Effector memory CD8-positive, alpha-beta T cell (primary cell): ENCODE data around the gene STIM2.
"Not testable (repeated sequence)": the region's sequence is repeated elsewhere in the genome, so short reads cannot be mapped to it uniquely, and the experiment has no call there.

Source experiments
- ATAC-seq: fragments of 150-1000 bp; cut with Tn5 transposase; replicated peaks from 2 replicates; pipeline ENCODE4 v1.10.0; 2021; ENCODE audit warnings: mild to moderate bottlenecking, moderate library complexity
- DNase-seq, 3 experiments: peaks; one replicate each; pipeline ENCODE4 v3.0.0; 2021
- H3K27ac Mint-ChIP-seq, 2 donors: one replicate each; pipeline ENCODE4 v1.8.0; 2022; ENCODE audit warnings: mild to moderate bottlenecking in 2 of 2, mixed read lengths in 2 of 2, moderate library complexity in 2 of 2
- H3K27me3 Mint-ChIP-seq, 2 donors: one replicate each; pipeline ENCODE4 v1.8.0; 2022; ENCODE audit warnings: mixed read lengths in 2 of 2
- H3K36me3 Mint-ChIP-seq: one replicate; pipeline ENCODE4 v1.8.0; 2022; ENCODE audit warnings: mild to moderate bottlenecking, moderate library complexity, mixed read lengths; ENCODE audit not compliant: insufficient read depth
- H3K4me1 Mint-ChIP-seq, 2 donors: one replicate each; pipeline ENCODE4 v1.8.0; 2022; ENCODE audit warnings: low read depth in 2 of 2, mixed read lengths in 2 of 2
- H3K4me3 Mint-ChIP-seq, 2 donors: one replicate each; pipeline ENCODE4 v1.8.0; 2022; ENCODE audit warnings: mild to moderate bottlenecking in 2 of 2, mixed read lengths in 2 of 2, moderate library complexity in 2 of 2
- H3K9me3 Mint-ChIP-seq, 2 donors: one replicate each; pipeline ENCODE4 v1.8.0; 2022; ENCODE audit warnings: mixed read lengths in 2 of 2
- total RNA-seq, 9 experiments: gene quantifications; one replicate each; lab custom pipeline; 2026; lab: John Stamatoyannopoulos, UW

Gene STIM2
- 28.3 to 107 (median 71.3) reads per million in 9 experiments for total RNA-seq

GRCh38 chr4:26860157-26860921 lies at the start of gene STIM2:
TSS of gene STIM2 (plus strand) at chr4:26860841.
- H3K27ac Mint-ChIP-seq = peak within 1 kb of the TSS; percentile 95 to 98
- peaks cover 35% of the 10 kb centered on the region for H3K36me3 Mint-ChIP-seq
- H3K4me3 Mint-ChIP-seq = peak within 1 kb of the TSS; percentile 97 to 99
- DNase-seq (peak; percentile 98 to 100 (median 100)), ATAC-seq (peak; percentile 61)
- H3K4me1 Mint-ChIP-seq = peaks cover 45 to 55% of the 10 kb centered on the region in 2 donors
- no peaks in the 10 kb centered on the region for H3K27me3 Mint-ChIP-seq
- no peaks in the 10 kb centered on the region for H3K9me3 Mint-ChIP-seq

- H3K27me3 Mint-ChIP-seq, DNase-seq, H3K36me3 Mint-ChIP-seq, H3K9me3 Mint-ChIP-seq, ATAC-seq: not testable (repeated sequence)
- Mint-ChIP-seq H3K4me3 (peak overlapping the region; percentile 79 to 80), H3K4me1 (peaks cover 14 to 15% of the 10 kb centered on the region in 2 donors), H3K27ac (peak overlapping the region; percentile 89 to 95)
These were observed 49.1 kb upstream of the STIM2 start for GRCh38 chr4:26811571-26811970.

- Mint-ChIP-seq H3K27ac (peak overlapping the region; percentile 89 to 95), H3K4me1 (peaks cover 14 to 15% of the 10 kb centered on the region in 2 donors), H3K27me3 (no peaks in the 10 kb centered on the region), H3K4me3 (peak overlapping the region; percentile 79 to 80), H3K36me3 (no peaks in the 10 kb centered on the region), H3K9me3 (peaks cover 4 to 9% of the 10 kb centered on the region in 2 donors)
- DNase-seq (no peak), ATAC-seq (no peak)
These were observed 48.5 kb upstream of the STIM2 start for GRCh38 chr4:26812049-26812714.

GRCh38 chr4:26813698-26814097 lies 46.9 kb upstream of the STIM2 start:
- no peak for ATAC-seq
- peak overlapping the region in 1 of 2 donors; percentile 32 for H3K4me3 Mint-ChIP-seq
- H3K27ac Mint-ChIP-seq = no peak overlapping the region
- DNase-seq = no peak
- no peaks in the 10 kb centered on the region for H3K27me3 Mint-ChIP-seq
- H3K36me3 Mint-ChIP-seq = no peaks in the 10 kb centered on the region
- peaks cover 4 to 9% of the 10 kb centered on the region in 2 donors for H3K9me3 Mint-ChIP-seq
- peaks cover 14 to 15% of the 10 kb centered on the region in 2 donors for H3K4me1 Mint-ChIP-seq

- H3K4me1 Mint-ChIP-seq = peaks cover 14 to 15% of the 10 kb centered on the region in 2 donors
- ATAC-seq (no peak), DNase-seq (no peak)
- H3K4me3 Mint-ChIP-seq = no peak overlapping the region
- no peaks in the 10 kb centered on the region for H3K27me3 Mint-ChIP-seq
- H3K9me3 Mint-ChIP-seq = peaks cover 4 to 9% of the 10 kb centered on the region in 2 donors
- H3K27ac Mint-ChIP-seq = no peak overlapping the region
- no peaks in the 10 kb centered on the region for H3K36me3 Mint-ChIP-seq
These were observed 45.4 kb upstream of the STIM2 start for GRCh38 chr4:26815199-26815598.

GRCh38 chr4:26815706-26816105 lies 44.9 kb upstream of the STIM2 start:
- peaks cover 4 to 7% of the 10 kb centered on the region in 2 donors for H3K9me3 Mint-ChIP-seq
- no peaks in the 10 kb centered on the region for H3K27me3 Mint-ChIP-seq
- no peak overlapping the region for H3K4me3 Mint-ChIP-seq
- H3K36me3 Mint-ChIP-seq = no peaks in the 10 kb centered on the region
- no peak for ATAC-seq
- H3K4me1 Mint-ChIP-seq = peaks cover 14 to 15% of the 10 kb centered on the region in 2 donors
- no peak for DNase-seq
- no peak overlapping the region for H3K27ac Mint-ChIP-seq

- H3K9me3 Mint-ChIP-seq = peaks cover 2 to 8% of the 10 kb centered on the region in 2 donors
- DNase-seq = no peak
- peaks cover 12 to 17% of the 10 kb centered on the region in 2 donors for H3K4me1 Mint-ChIP-seq
- H3K36me3 Mint-ChIP-seq = peaks cover 3% of the 10 kb centered on the region
- no peak overlapping the region for H3K4me3 Mint-ChIP-seq
- H3K27ac Mint-ChIP-seq = peak overlapping the region in 1 of 2 donors; percentile 3
- ATAC-seq = no peak
- H3K27me3 Mint-ChIP-seq = no peaks in the 10 kb centered on the region
These were observed 41.6 kb upstream of the STIM2 start for GRCh38 chr4:26819026-26819425.

GRCh38 chr4:26819478-26820095 lies 41.1 kb upstream of the STIM2 start:
- no peaks in the 10 kb centered on the region for H3K27me3 Mint-ChIP-seq
- H3K4me1 Mint-ChIP-seq = peaks cover 12 to 17% of the 10 kb centered on the region in 2 donors
- peak overlapping the region in 1 of 2 donors; percentile 3 for H3K27ac Mint-ChIP-seq
- ATAC-seq (no peak), DNase-seq (no peak)
- peaks cover 3% of the 10 kb centered on the region for H3K36me3 Mint-ChIP-seq
- no peak overlapping the region for H3K4me3 Mint-ChIP-seq
- H3K9me3 Mint-ChIP-seq = peaks cover 2 to 8% of the 10 kb centered on the region in 2 donors

GRCh38 chr4:26820346-26820745 lies 40.3 kb upstream of the STIM2 start:
- no peak for DNase-seq
- H3K27me3 Mint-ChIP-seq = no peaks in the 10 kb centered on the region
- H3K4me1 Mint-ChIP-seq = peaks cover 12 to 17% of the 10 kb centered on the region in 2 donors

GRCh38 chr4:26821031-26821430 lies 39.6 kb upstream of the STIM2 start:
- no peak for ATAC-seq
- H3K27ac Mint-ChIP-seq = no peak overlapping the region

More at GRCh38 chr4:26820346-26820745, 40.3 kb upstream of the STIM2 start:
- peaks cover 2 to 8% of the 10 kb centered on the region in 2 donors for H3K9me3 Mint-ChIP-seq
- no peak overlapping the region for H3K27ac Mint-ChIP-seq
- no peak overlapping the region for H3K4me3 Mint-ChIP-seq
- no peak for ATAC-seq
- peaks cover 3% of the 10 kb centered on the region for H3K36me3 Mint-ChIP-seq

GRCh38 chr4:26821677-26822503 lies 38.8 kb upstream of the STIM2 start:
- Mint-ChIP-seq H3K27me3 (no peaks in the 10 kb centered on the region), H3K4me3 (peak overlapping the region; percentile 51 to 58), H3K9me3 (peaks cover 2 to 8% of the 10 kb centered on the region in 2 donors), H3K4me1 (peaks cover 12 to 17% of the 10 kb centered on the region in 2 donors), H3K36me3 (peaks cover 3% of the 10 kb centered on the region), H3K27ac (peak overlapping the region in 1 of 2 donors; percentile 64)
- DNase-seq (no peak), ATAC-seq (no peak)

More at GRCh38 chr4:26821031-26821430, 39.6 kb upstream of the STIM2 start:
- Mint-ChIP-seq H3K27me3 (no peaks in the 10 kb centered on the region), H3K4me1 (peaks cover 12 to 17% of the 10 kb centered on the region in 2 donors), H3K9me3 (peaks cover 2 to 8% of the 10 kb centered on the region in 2 donors), H3K36me3 (peaks cover 3% of the 10 kb centered on the region), H3K4me3 (no peak overlapping the region)
- no peak for DNase-seq

GRCh38 chr4:26822546-26822945 lies 38.1 kb upstream of the STIM2 start:
- peaks cover 3% of the 10 kb centered on the region for H3K36me3 Mint-ChIP-seq
- H3K9me3 Mint-ChIP-seq = peaks cover 2 to 8% of the 10 kb centered on the region in 2 donors
- ATAC-seq = peak; percentile 81
- peaks cover 12 to 17% of the 10 kb centered on the region in 2 donors for H3K4me1 Mint-ChIP-seq
- peak overlapping the region; percentile 10 to 64 for H3K27ac Mint-ChIP-seq
- H3K4me3 Mint-ChIP-seq = peak overlapping the region; percentile 51 to 58
- no peaks in the 10 kb centered on the region for H3K27me3 Mint-ChIP-seq
- DNase-seq = no peak
